Measurements from ENCODE around the gene EGLN3.

DNA sequence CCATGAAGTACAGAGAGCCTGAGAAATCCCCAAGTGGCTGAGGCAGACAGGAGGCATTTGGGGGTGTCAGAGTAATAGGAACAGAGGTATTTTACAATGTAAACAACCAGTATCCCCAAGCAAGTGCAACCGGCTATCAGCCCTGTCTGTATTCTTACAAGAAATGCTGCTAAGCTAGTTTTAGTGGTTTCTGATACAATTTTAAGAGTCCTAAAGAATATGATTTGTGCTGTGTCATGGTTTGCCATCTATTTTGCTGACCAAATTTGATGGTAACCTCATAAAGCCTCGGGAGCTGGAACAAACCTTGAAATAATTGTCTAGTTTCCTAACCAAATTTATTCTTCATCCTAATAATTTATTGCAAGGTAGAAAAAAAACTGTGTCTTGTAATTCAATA, 46.7 kb upstream of the EGLN3 start:
- TF ChIP-seq, protein P1, sequence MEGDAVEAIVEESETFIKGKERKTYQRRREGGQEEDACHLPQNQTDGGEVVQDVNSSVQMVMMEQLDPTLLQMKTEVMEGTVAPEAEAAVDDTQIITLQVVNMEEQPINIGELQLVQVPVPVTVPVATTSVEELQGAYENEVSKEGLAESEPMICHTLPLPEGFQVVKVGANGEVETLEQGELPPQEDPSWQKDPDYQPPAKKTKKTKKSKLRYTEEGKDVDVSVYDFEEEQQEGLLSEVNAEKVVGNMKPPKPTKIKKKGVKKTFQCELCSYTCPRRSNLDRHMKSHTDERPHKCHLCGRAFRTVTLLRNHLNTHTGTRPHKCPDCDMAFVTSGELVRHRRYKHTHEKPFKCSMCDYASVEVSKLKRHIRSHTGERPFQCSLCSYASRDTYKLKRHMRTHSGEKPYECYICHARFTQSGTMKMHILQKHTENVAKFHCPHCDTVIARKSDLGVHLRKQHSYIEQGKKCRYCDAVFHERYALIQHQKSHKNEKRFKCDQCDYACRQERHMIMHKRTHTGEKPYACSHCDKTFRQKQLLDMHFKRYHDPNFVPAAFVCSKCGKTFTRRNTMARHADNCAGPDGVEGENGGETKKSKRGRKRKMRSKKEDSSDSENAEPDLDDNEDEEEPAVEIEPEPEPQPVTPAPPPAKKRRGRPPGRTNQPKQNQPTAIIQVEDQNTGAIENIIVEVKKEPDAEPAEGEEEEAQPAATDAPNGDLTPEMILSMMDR (conservative IDR thresholded peaks at IDR 0.05; ENCODE audit: low read length) = no peak
- no peak for TF ChIP-seq EZH2phosphoT487 (IDR thresholded peaks at IDR 0.05; ENCODE audit: borderline replicate concordance)
